Measurements from ENCODE around the gene PIEZO1.

Gene PIEZO1

DNA sequence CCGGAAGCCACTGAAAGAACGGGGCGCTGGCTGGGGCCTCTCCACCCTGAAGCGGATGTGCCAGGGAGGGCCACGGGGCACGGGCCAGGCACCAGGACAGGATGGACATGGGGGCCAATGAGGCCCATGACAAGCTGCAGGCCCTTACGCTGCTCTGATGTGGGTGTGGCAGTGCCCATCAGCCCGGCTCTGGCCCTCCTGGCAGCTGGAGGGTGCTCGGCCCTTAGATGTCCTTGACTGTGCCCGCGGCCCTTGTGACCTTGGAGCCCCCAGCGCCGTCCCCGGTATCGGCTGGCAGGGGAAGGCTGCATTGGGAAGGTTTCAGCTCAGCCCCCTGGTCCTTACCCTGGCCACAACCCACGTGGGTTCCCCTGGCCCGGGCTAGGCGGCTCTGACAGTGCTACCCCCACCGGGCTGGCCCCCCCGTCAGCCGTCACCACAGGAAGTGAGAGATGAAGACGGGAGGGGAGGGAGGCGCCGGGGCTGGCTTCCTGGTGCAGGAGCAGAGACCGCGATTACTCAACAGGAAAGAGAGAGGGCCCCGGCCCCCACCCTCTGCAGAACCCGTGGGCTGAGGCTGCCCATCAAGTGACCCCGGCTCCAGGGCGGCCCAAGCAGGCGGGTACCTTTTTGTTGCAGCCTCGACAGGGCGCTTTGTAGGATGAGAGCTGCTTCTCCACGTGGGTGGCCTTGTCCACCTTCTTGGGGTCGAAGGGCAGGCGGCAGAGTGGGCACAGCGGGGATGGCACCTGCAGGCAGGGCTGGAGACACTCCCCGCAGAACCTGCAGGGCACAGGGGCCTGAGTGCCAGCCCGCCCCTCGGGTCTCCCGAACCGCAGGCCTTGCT lies 84.2 kb downstream of the PIEZO1 start:
- CTCF ChIA-PET: interaction anchor here (0.8 to 2.6 kb wide), 5 partner anchors 16 to 130 kb away, joined by 3 to 9 read pairs (median 5); no protein-coding TSS in a partner anchor
- Mint-ChIP-seq H3K4me3 (peak overlapping the region; percentile 94), H3K4me1 (peaks cover 58% of the 10 kb centered on the region), H3K9me3 (no peaks in the 10 kb centered on the region), H3K27me3 (no peaks in the 10 kb centered on the region), H3K27ac (peak overlapping the region; percentile 99), H3K36me3 (peaks cover 68% of the 10 kb centered on the region)
- peak; percentile 98 for DNase-seq

DNA sequence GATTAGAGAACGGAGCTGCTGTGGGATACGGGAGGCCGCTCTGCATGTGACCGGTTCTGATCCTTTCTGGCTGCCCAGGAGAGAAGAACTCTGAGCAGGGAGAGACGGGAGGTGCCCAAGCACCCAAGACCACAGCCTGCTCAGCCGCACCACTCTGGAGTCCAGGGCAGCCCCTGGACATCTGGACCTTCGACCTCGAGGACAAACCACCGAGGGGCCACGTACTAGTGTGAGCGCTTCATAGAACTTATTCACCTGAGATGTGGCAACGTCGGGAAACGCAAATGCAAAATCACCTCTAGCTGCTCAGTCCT lies 84.7 kb downstream of the PIEZO1 start:
- H3K9me3 Mint-ChIP-seq: no peaks in the 10 kb centered on the region
- CTCF ChIA-PET: interaction anchor here (0.8 to 2.6 kb wide), 3 partner anchors 15 to 129 kb away, joined by 3 to 7 read pairs (median 5); no protein-coding TSS in a partner anchor
- peak overlapping the region; percentile 99 for H3K27ac Mint-ChIP-seq
- H3K4me1 Mint-ChIP-seq: peaks cover 58% of the 10 kb centered on the region
- no peak for DNase-seq
- H3K36me3 Mint-ChIP-seq: peaks cover 65% of the 10 kb centered on the region
- peak overlapping the region; percentile 94 for H3K4me3 Mint-ChIP-seq
- H3K27me3 Mint-ChIP-seq: no peaks in the 10 kb centered on the region

DNA sequence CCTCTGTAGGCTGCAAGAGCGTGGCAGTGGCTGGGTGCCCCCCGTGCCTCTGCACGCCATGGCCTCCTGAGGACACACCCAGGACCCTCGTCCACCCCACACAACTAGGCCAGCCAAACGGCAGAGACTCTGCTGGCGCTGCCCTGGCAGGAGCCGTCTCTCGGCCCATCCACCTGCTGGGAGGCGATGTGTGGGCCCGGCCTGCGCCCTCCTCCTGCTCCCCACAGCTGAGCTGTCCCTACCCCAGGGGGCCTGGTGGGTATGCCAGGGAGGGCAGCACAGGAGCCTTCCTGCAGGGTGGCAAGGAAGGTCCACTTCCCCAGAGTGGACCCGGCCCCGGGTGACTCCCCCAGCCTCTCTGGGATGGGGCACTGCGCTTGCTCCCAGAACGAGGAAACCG lies 85.8 kb downstream of the PIEZO1 start:
- peaks cover 57% of the 10 kb centered on the region for H3K4me1 Mint-ChIP-seq
- no peaks in the 10 kb centered on the region for H3K27me3 Mint-ChIP-seq
- CTCF ChIA-PET: no interaction called here
- no peak overlapping the region for H3K27ac Mint-ChIP-seq
- DNase-seq: no peak
- H3K9me3 Mint-ChIP-seq: no peaks in the 10 kb centered on the region
- H3K36me3 Mint-ChIP-seq: peaks cover 61% of the 10 kb centered on the region
- no peak overlapping the region for H3K4me3 Mint-ChIP-seq

DNA sequence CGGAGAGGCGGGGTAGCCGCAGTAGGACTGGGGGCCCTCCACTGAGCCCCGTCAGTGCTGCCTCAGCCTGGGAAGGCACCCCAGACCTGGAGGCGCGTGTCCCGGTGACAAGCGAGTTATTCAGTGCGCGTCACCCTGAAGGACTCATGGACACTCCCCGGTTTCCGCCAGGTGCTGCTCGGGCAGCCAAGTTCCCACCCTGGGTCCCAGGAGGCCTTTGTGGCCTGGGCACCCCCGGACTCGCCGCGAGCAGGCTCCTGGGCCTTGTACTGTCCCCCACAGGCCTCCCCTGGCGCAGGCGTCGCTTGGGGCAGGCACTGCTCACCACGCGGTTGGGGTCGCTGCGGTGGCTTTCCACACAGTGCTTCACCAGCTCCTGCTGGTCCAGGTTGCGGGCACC lies 86.4 kb downstream of the PIEZO1 start:
- DNase-seq: no peak
- H3K27me3 Mint-ChIP-seq: no peaks in the 10 kb centered on the region
- H3K9me3 Mint-ChIP-seq: no peaks in the 10 kb centered on the region
- peaks cover 56% of the 10 kb centered on the region for H3K36me3 Mint-ChIP-seq
- peak overlapping the region; percentile 71 for H3K27ac Mint-ChIP-seq
- H3K4me1 Mint-ChIP-seq: peaks cover 58% of the 10 kb centered on the region
- no peak overlapping the region for H3K4me3 Mint-ChIP-seq
- CTCF ChIA-PET: interaction anchor here (0.6 kb wide), 1 partner anchor 519 kb away, joined by 3 read pairs; the partner anchor contains the start of gene ZNF778

DNA sequence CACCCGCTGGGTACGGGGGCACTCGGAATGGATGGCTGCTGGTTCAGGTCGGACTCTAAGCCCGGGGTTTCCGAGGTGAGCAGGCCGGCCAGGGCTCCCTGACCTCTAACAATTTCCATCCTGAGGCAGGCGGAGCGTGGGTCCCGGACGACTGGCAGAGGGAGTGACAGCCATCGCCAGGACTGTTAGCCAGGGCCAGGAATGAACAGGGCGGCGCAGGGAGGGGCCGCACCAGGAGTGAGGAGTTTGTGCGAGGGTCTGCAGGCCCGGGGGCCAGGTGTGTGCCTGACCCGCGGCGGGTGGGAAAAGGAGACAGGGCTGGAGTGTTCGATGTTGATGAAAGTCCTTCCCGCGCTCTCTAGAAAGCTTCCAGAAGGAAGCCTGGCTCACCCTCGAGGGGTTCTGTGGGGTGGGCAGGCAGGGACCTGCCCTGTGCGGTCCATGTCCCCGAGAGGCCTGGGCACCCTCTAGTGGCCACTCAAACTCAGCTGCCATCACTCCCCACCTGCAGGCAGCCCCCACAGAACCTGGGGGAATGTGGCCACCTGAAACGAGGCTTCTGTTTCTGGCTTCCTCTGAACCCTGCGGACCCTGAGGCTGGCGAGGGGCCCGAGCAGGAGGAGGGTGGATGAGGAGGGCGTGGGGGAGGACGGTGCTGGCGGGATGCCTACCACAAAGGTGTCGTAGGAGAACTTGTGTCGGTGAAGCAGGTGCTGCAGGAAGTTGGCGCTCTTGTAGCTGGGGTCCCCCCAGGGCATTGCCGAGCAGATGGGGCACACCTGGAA lies 87.0 kb downstream of the PIEZO1 start:
- Mint-ChIP-seq H3K4me3 (no peak overlapping the region), H3K4me1 (peaks cover 60% of the 10 kb centered on the region), H3K27ac (peak overlapping the region; percentile 71), H3K36me3 (peaks cover 50% of the 10 kb centered on the region), H3K9me3 (no peaks in the 10 kb centered on the region), H3K27me3 (no peaks in the 10 kb centered on the region)
- peak; percentile 55 for DNase-seq
- CTCF ChIA-PET: interaction anchor here (0.6 kb wide), 1 partner anchor 520 kb away, joined by 3 read pairs; the partner anchor contains the start of gene ZNF778

DNA sequence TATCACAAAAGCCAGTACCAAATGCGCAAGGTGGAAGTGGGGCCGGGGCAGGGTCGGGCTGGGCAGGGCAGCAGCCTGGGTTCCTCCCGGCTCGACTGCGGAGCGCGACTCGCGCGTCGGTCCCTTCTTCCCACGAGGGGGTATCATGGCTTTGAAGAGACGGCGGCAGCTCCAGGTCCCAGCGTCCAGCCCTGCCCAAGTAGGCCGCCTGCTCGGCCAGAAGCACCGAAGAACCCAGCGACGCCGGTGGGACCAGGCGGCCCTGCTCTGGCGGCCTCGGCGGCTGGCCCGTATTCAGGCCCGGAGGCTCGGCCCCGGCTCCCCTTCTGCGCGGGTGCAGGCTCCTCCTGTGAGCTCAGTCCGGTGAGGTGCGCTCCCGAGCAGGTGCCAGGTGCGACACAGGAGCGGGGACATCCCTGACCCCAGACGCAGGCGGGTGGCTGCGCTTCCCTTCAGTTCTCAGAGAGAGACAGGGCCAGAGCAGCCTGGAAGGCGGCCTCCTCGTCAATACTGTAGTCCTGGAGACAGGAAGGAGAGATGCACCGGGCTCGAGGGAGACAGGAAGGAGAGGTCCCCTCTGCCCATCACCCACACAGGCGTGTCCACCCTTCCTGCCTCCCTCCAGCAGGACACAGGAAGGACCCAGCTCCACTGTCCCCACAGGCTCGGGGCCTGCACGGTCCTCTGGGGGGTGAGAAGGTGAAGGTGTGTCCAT lies 87.7 kb downstream of the PIEZO1 start:
- H3K27me3 Mint-ChIP-seq: no peaks in the 10 kb centered on the region
- DNase-seq: no peak
- peak overlapping the region; percentile 76 for H3K27ac Mint-ChIP-seq
- H3K36me3 Mint-ChIP-seq: peaks cover 43% of the 10 kb centered on the region
- H3K4me3 Mint-ChIP-seq: no peak overlapping the region
- H3K9me3 Mint-ChIP-seq: no peaks in the 10 kb centered on the region
- CTCF ChIA-PET: no interaction called here
- H3K4me1 Mint-ChIP-seq: peaks cover 64% of the 10 kb centered on the region

DNA sequence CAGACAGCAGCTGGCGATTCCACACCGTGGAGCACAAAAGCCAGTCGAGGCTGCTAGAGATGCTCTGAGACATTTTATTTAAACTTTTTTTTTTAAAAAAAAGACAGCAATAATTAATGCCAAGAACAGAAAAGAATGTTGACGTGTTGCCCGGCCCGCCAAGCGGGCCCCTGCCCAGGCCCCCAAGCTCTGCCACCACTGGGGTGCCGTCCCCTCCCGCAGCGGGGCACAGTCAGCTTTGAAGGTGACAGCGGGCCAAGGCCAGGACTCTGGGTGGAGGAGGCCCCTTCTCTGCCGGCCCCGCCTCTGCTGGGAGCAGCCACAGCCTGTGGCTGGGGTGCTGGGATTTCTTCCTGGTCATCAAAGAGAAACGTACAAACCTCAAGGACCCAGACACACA lies 88.6 kb downstream of the PIEZO1 start:
- peaks cover 34% of the 10 kb centered on the region for H3K36me3 Mint-ChIP-seq
- peaks cover 73% of the 10 kb centered on the region for H3K4me1 Mint-ChIP-seq
- no peak overlapping the region for H3K4me3 Mint-ChIP-seq
- no peaks in the 10 kb centered on the region for H3K9me3 Mint-ChIP-seq
- no peaks in the 10 kb centered on the region for H3K27me3 Mint-ChIP-seq
- H3K27ac Mint-ChIP-seq: peak overlapping the region; percentile 76
- CTCF ChIA-PET: no interaction called here
- DNase-seq: no peak

DNA sequence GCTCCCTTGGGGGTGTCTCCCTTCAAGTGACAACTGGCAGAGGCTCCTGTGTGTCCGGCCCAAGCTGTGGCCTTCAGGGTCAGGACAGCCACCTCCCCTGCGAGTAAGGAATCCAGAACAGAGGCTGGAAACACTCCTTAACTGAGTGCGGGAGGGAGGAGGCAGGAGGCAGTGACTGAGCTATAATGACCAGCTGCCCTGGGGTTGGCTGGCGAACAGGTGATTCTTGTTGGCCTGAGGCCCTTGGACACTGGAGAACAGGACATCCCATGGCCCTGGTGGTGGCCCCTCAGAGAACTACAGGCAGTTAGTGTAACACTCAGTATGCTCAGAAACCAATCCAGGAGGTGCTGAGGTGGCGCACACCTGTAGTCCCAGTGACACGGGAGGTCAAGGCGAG lies 89.3 kb downstream of the PIEZO1 start:
- DNase-seq: no peak
- no peaks in the 10 kb centered on the region for H3K9me3 Mint-ChIP-seq
- H3K27ac Mint-ChIP-seq: no peak overlapping the region
- no peaks in the 10 kb centered on the region for H3K27me3 Mint-ChIP-seq
- CTCF ChIA-PET: no interaction called here
- peaks cover 75% of the 10 kb centered on the region for H3K4me1 Mint-ChIP-seq
- H3K4me3 Mint-ChIP-seq: no peak overlapping the region
- peaks cover 30% of the 10 kb centered on the region for H3K36me3 Mint-ChIP-seq

DNA sequence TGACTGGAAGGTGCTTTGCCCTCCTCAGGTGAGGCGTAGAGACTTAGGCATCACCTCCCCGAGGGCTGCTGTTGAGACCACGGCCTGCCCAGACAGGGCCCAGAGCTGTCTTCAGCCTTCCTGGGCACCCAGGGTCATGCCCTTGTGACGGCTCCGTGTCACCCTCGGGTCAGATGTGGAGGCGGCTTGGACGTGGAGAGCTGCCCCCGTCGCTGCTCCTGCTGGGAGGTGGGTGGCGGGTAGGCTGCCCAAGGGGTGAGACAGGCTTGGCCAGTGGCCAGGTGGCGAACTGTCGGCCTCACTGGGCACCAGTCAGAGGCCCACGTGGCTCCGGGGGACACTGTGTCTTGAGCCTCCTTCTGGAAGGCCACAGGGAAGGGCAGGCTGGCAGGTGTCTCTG lies 89.8 kb downstream of the PIEZO1 start:
- peaks cover 75% of the 10 kb centered on the region for H3K4me1 Mint-ChIP-seq
- H3K4me3 Mint-ChIP-seq: no peak overlapping the region
- DNase-seq: no peak
- H3K9me3 Mint-ChIP-seq: no peaks in the 10 kb centered on the region
- peaks cover 26% of the 10 kb centered on the region for H3K36me3 Mint-ChIP-seq
- no peaks in the 10 kb centered on the region for H3K27me3 Mint-ChIP-seq
- CTCF ChIA-PET: no interaction called here
- no peak overlapping the region for H3K27ac Mint-ChIP-seq

DNA sequence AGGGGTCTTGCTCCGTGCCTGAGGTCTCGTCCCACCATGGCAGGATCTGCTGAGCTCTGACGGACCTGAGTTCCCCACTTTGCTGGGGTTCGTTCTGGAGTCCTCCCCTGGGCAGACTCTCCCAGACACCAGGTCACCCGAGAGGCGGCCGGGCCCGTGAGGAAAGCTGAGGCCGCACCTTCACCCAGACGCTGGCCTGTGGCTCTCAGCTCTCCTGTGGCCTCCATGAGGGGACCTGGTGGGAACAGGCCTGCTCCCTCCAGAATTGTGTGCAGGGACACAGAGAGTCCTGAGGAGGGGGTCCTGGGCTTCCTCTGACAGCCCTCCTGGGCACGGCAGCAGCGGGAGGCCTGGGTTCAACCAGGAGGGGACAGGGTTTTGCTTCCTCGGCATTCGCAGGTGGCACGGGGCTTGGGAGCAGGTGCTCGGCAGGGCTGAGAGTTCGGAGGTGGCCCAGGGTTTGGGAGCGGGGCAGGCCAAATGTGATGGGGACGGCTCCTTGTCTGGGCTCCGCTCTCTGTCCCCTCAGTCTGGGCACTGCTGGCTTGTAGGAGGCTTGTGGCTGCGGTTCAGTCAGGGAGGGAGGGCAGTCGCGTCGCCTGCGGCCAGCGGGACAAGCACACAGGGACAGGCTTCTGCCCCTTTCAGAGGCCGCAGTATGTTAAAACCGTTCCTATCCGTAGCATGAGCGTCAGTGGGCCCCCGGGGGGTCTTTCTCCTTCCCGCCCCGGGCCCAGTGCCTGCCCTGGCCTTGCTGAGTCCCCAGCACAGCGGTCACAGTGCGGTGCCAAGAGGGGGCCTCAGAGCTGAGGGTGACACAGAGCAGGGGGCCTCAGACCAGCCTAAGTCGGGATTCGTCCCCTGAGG lies 90.6 kb downstream of the PIEZO1 start:
- Mint-ChIP-seq H3K36me3 (peaks cover 18% of the 10 kb centered on the region), H3K4me1 (peaks cover 75% of the 10 kb centered on the region), H3K4me3 (no peak overlapping the region), H3K27ac (peak overlapping the region; percentile 85), H3K27me3 (no peaks in the 10 kb centered on the region), H3K9me3 (no peaks in the 10 kb centered on the region)
- CTCF ChIA-PET: no interaction called here
- DNase-seq: no peak

DNA sequence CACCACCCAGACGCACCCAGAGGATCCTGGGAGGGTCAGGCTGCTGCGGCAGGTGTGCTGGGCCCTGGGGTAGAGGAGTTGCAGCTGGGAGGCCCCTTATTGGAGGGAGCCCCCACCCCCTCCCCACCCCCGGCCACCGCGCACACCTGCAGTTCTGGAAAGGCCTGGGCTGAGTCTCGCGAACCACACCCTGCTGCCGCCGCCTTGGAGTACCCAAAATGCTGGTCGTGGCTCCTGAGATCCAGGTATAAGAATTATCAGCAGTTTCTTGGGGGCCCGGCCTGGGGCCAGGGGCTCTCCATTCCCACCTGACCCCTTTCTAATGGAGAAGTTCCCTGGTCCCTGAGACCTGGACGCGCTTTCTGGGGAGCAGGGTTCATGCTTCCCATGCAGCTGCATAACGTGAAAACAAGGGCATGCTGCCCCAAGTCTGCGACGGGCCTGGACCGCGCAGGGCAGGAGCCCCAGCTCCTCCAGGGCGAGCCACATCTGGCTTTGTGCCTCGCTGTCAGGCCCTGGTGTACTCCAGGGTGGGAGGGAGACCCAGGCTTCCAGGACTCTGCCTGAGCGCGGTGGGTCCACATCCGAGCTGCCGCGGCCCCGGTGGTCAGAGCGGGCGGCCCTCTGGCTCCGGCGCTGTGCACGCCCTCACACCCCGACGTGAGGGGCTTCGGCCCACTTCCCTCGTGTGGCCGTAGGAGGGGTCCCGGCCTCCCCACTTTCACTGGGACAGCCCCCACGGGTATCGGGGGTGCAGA lies 91.4 kb downstream of the PIEZO1 start:
- DNase-seq: no peak
- Mint-ChIP-seq H3K4me1 (peaks cover 83% of the 10 kb centered on the region), H3K27ac (peak overlapping the region; percentile 93), H3K27me3 (peaks cover 2% of the 10 kb centered on the region), H3K36me3 (peaks cover 18% of the 10 kb centered on the region), H3K4me3 (no peak overlapping the region), H3K9me3 (no peaks in the 10 kb centered on the region)
- CTCF ChIA-PET: interaction anchor here (0.8 kb wide), 1 partner anchor 1231 kb away, joined by 3 read pairs; no protein-coding TSS in a partner anchor

DNA sequence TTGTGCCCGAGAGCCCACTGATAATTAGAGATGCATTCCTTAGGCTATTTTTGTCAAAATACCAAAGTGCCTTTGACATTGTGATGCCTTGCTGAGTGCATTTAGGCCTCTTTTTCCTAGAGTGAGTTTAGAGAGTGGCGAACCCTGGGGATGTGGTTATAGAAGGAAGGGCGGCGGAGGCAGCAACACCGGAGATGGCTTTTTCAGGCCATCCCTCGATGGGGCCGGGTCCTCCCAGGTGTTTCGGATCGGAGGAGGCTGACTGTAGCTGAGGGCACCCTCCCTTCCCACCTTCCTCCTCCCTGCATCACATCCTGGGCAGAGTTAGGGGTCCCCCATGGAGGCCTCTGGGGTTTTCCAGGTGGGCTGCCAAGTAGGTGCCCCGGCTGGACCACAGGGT lies 92.2 kb downstream of the PIEZO1 start:
- H3K4me3 Mint-ChIP-seq: peak overlapping the region; percentile 64
- peaks cover 82% of the 10 kb centered on the region for H3K4me1 Mint-ChIP-seq
- peaks cover 9% of the 10 kb centered on the region for H3K27me3 Mint-ChIP-seq
- DNase-seq: peak; percentile 56
- peak overlapping the region; percentile 93 for H3K27ac Mint-ChIP-seq
- H3K9me3 Mint-ChIP-seq: no peaks in the 10 kb centered on the region
- CTCF ChIA-PET: interaction anchor here (0.8 kb wide), 1 partner anchor 1232 kb away, joined by 3 read pairs; no protein-coding TSS in a partner anchor
- peaks cover 12% of the 10 kb centered on the region for H3K36me3 Mint-ChIP-seq

All from activated naive CD4-positive, alpha-beta T cell treated with anti-CD3 and anti-CD28 coated beads, Interleukin-2, amount 10 ng/mL, durations not matched to agents 7 days and 5 days (primary cell).